Measurements from ENCODE around the gene PRR23E.

Gene PRR23E

GRCh38 chr3:127166501-127167065 is 26.3 kb upstream of the PRR23E start:
- H3K36me3 ChIP-seq (ENCODE audit: insufficient read depth, low read length): no peaks in the 10 kb centered on the region
- H3K9me3 ChIP-seq (ENCODE audit: low read length): no peaks in the 10 kb centered on the region
- no peak overlapping the region for H3K27ac ChIP-seq (ENCODE audit: low read depth, low read length, poor library complexity, severe bottlenecking)
- H3K9me2 ChIP-seq (ENCODE audit: low read depth, low read length): no peaks in the 10 kb centered on the region
- no peaks in the 10 kb centered on the region for H4K20me1 ChIP-seq (ENCODE audit: insufficient read depth, low read length)
- H3K9ac ChIP-seq (ENCODE audit: low read length): no peak overlapping the region
- H3K27me3 ChIP-seq (ENCODE audit: insufficient read depth, low read length): no peaks in the 10 kb centered on the region
- no peak overlapping the region for H2AFZ ChIP-seq (ENCODE audit: low read length)
- H3K4me1 ChIP-seq (ENCODE audit: insufficient read depth, low read length, severe bottlenecking): no peaks in the 10 kb centered on the region
- H3F3A ChIP-seq (ENCODE audit: insufficient read depth, low read length): no peaks in the 10 kb centered on the region
- H3K79me2 ChIP-seq (ENCODE audit: insufficient read depth, low read length): no peaks in the 10 kb centered on the region
- no peak overlapping the region for H3K4me3 ChIP-seq (ENCODE audit: low read depth, low read length, poor library complexity, severe bottlenecking)
- TF ChIP-seq CTCF (IDR thresholded peaks at IDR 0.05; ENCODE audit: low read length) (no peak), EZH2 (IDR thresholded peaks at IDR 0.05; ENCODE audit: borderline replicate concordance, low read length) (no peak)
- H3K4me2 ChIP-seq (ENCODE audit: low read length): no peak overlapping the region

DNA sequence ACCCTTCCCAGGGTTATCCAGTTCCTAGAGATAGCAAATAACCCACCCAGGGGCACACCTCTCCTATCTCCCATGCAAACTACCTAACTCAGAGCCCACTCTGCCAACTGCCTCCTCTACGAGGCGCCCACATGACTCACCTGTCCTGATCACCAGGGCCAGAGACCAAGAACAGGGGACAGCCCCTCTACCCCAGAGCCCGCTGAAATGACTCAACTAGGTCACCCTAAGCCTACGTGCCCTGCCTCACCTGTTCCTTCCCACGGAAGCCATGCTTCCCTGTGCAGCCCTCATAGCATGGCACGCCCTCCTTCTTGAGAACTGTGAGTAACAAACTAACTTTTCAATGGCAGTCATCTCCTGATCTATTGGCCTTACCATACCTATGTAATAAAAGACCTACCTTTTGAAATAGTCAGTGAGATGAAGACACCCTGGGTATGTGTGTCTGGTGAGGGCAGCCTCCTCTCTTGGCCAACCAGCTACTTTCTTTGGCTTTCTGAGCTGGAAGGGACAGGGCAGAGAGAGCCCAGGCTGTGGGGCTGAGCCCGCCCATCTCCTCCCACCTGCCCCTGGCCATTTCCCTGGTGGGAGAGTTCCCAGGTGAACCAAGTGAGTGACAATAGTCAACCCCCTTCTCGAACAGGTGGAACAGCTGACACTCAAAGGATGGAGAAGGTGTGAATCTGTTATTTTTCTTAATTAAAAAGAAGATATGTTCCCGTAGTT is 25.5 kb upstream of the PRR23E start:
- H4K20me1 ChIP-seq (ENCODE audit: insufficient read depth, low read length): no peaks in the 10 kb centered on the region
- no peak overlapping the region for H3K9ac ChIP-seq (ENCODE audit: low read length)

GRCh38 chr3:127168271-127168670 is 24.7 kb upstream of the PRR23E start:
- Histone ChIP-seq H3K9me2 (ENCODE audit: low read depth, low read length) (no peaks in the 10 kb centered on the region), H4K20me1 (ENCODE audit: insufficient read depth, low read length) (no peaks in the 10 kb centered on the region), H3K36me3 (ENCODE audit: insufficient read depth, low read length) (no peaks in the 10 kb centered on the region), H3F3A (ENCODE audit: insufficient read depth, low read length) (no peaks in the 10 kb centered on the region), H3K9ac (ENCODE audit: low read length) (no peak overlapping the region), H3K9me3 (ENCODE audit: low read length) (no peaks in the 10 kb centered on the region), H3K27ac (ENCODE audit: low read depth, low read length, poor library complexity, severe bottlenecking) (no peak overlapping the region), H3K4me3 (ENCODE audit: low read depth, low read length, poor library complexity, severe bottlenecking) (no peak overlapping the region), H2AFZ (ENCODE audit: low read length) (no peak overlapping the region), H3K4me1 (ENCODE audit: insufficient read depth, low read length, severe bottlenecking) (no peaks in the 10 kb centered on the region), H3K4me2 (ENCODE audit: low read length) (no peak overlapping the region), H3K79me2 (ENCODE audit: insufficient read depth, low read length) (no peaks in the 10 kb centered on the region), H3K27me3 (ENCODE audit: insufficient read depth, low read length) (no peaks in the 10 kb centered on the region)
- no peak for TF ChIP-seq CTCF (IDR thresholded peaks at IDR 0.05; ENCODE audit: low read length)

More for the DNA sequence above, 25.5 kb upstream of the PRR23E start:
- no peak overlapping the region for H2AFZ ChIP-seq (ENCODE audit: low read length)
- H3K27me3 ChIP-seq (ENCODE audit: insufficient read depth, low read length): no peaks in the 10 kb centered on the region
- no peak overlapping the region for H3K27ac ChIP-seq (ENCODE audit: low read depth, low read length, poor library complexity, severe bottlenecking)
- no peaks in the 10 kb centered on the region for H3K4me1 ChIP-seq (ENCODE audit: insufficient read depth, low read length, severe bottlenecking)
- H3K9me2 ChIP-seq (ENCODE audit: low read depth, low read length): no peaks in the 10 kb centered on the region
- no peak overlapping the region for H3K4me3 ChIP-seq (ENCODE audit: low read depth, low read length, poor library complexity, severe bottlenecking)
- no peaks in the 10 kb centered on the region for H3K9me3 ChIP-seq (ENCODE audit: low read length)
- H3K79me2 ChIP-seq (ENCODE audit: insufficient read depth, low read length): no peaks in the 10 kb centered on the region
- no peaks in the 10 kb centered on the region for H3F3A ChIP-seq (ENCODE audit: insufficient read depth, low read length)
- no peak for TF ChIP-seq EZH2 (IDR thresholded peaks at IDR 0.05; ENCODE audit: borderline replicate concordance, low read length)
- TF ChIP-seq CTCF (IDR thresholded peaks at IDR 0.05; ENCODE audit: low read length): no peak
- H3K4me2 ChIP-seq (ENCODE audit: low read length): no peak overlapping the region
- no peaks in the 10 kb centered on the region for H3K36me3 ChIP-seq (ENCODE audit: insufficient read depth, low read length)

Data from OCI-LY1 (cell line).